GM23338 (cell line): ENCODE results near the gene CRTC1. TPM values are rescaled to one million over a fixed set of nuclear protein-coding genes. Genes with fewer than 3 reads are reported as not detected.

ENCODE experiments used
- ATAC-seq: fragments of 200-7000 bp; cut with Tn5 transposase; 3 replicates; pipeline ENCODE4 v1.9.1; 2020
- DNase-seq: peaks from one replicate; pipeline ENCODE4 v3.0.0-alpha.2; 2015; ENCODE audit warnings: low spot score
- H2AFZ ChIP-seq: fragments of 200-600 bp; sonication (generic); 2 replicates; pipeline ENCODE4 v1.8.0; 2016; ENCODE audit warnings: antibody characterized with exemption, mild to moderate bottlenecking, moderate library complexity
- H3F3A ChIP-seq: fragments of 200-600 bp; sonication (generic); replicated peaks from 2 replicates; pipeline ENCODE4 v1.8.0; 2017; ENCODE audit warnings: antibody characterized with exemption, mixed run types, low read depth
- H3K27ac ChIP-seq: fragments of 200-600 bp; sonication (generic); 2 replicates; pipeline ENCODE4 v1.6.1; 2016; ENCODE audit warnings: low read depth
- H3K27me3 ChIP-seq: fragments of 200-600 bp; sonication (generic); 2 replicates; pipeline ENCODE4 v1.8.0; 2016; ENCODE audit warnings: mild to moderate bottlenecking, mixed run types, moderate library complexity; ENCODE audit not compliant: insufficient read depth
- H3K36me3 ChIP-seq: fragments of 200-600 bp; sonication (generic); 2 replicates; pipeline ENCODE4 v1.8.0; 2016; ENCODE audit warnings: mild to moderate bottlenecking; ENCODE audit not compliant: insufficient read depth
- H3K4me1 ChIP-seq: fragments of 200-600 bp; sonication (generic); 2 replicates; pipeline ENCODE4 v1.8.0; 2016; ENCODE audit warnings: mild to moderate bottlenecking, moderate library complexity; ENCODE audit not compliant: insufficient read depth
- H3K4me2 ChIP-seq: fragments of 200-600 bp; sonication (generic); 2 replicates; pipeline ENCODE4 v1.7.1; 2017; ENCODE audit warnings: mixed run types
- H3K4me3 ChIP-seq: fragments of 200-600 bp; sonication (generic); 2 replicates; pipeline ENCODE4 v1.6.1; 2016; ENCODE audit warnings: mixed run types
- H3K79me2 ChIP-seq: fragments of 200-600 bp; sonication (generic); replicated peaks from 2 replicates; pipeline ENCODE4 v1.8.0; 2017; ENCODE audit warnings: mild to moderate bottlenecking; ENCODE audit not compliant: insufficient read depth
- H3K9me2 ChIP-seq: fragments of 200-600 bp; sonication (generic); 2 replicates; pipeline ENCODE4 v1.8.0; 2017; ENCODE audit not compliant: insufficient read depth
- H4K20me1 ChIP-seq: fragments of 200-600 bp; sonication (generic); replicated peaks from 2 replicates; pipeline ENCODE4 v1.8.0; 2017; ENCODE audit warnings: mild to moderate bottlenecking; ENCODE audit not compliant: insufficient read depth
- H3K27ac Mint-ChIP-seq: 2 replicates; pipeline ENCODE4 v1.8.0; 2020; ENCODE audit warnings: inconsistent platforms, mild to moderate bottlenecking, moderate library complexity, mixed read lengths
- H3K27me3 Mint-ChIP-seq: 3 replicates; pipeline ENCODE4 v1.8.0; 2022; ENCODE audit warnings: low read depth, mild to moderate bottlenecking, moderate library complexity, mixed read lengths, inconsistent platforms; ENCODE audit not compliant: insufficient read depth, poor library complexity
- H3K36me3 Mint-ChIP-seq: 3 replicates; pipeline ENCODE4 v1.8.0; 2021; ENCODE audit warnings: low read depth, mild to moderate bottlenecking, inconsistent platforms, moderate library complexity, mixed read lengths
- H3K4me1 Mint-ChIP-seq: 3 replicates; pipeline ENCODE4 v1.8.0; 2020; ENCODE audit warnings: mild to moderate bottlenecking, inconsistent platforms, mixed read lengths
- H3K4me3 Mint-ChIP-seq: 3 replicates; pipeline ENCODE4 v1.8.0; 2021; ENCODE audit warnings: moderate library complexity, mild to moderate bottlenecking, inconsistent platforms, mixed read lengths
- H3K9me3 Mint-ChIP-seq: 3 replicates; pipeline ENCODE4 v1.8.0; 2020; ENCODE audit warnings: moderate library complexity, mild to moderate bottlenecking, inconsistent platforms, mixed read lengths
- CREB1 ChIP-seq: fragments of 250-450 bp; sonication (Bioruptor Pico); IDR thresholded peaks from 2 replicates; pipeline ENCODE4 v1.5.0; 2020; ENCODE audit warnings: low read depth, mild to moderate bottlenecking, moderate library complexity
- CTCF ChIP-seq, 2 experiments: fragments of 200-600 bp in 1 of 2; sonication (generic) in 1 of 2; conservative IDR thresholded peaks; 2 replicates each; pipeline versions ENCODE4 v1.5.1 to v1.6.1; 2016 to 2017; ENCODE audit warnings: antibody characterized with exemption in 2 of 2, low read depth in 2 of 2, mild to moderate bottlenecking in 2 of 2, moderate library complexity in 1 of 2
- EZH2 ChIP-seq: fragments of 200-600 bp; sonication (generic); IDR thresholded peaks from one replicate; pipeline ENCODE4 v1.8.0; 2017; ENCODE audit warnings: antibody characterized with exemption, mild to moderate bottlenecking, low read depth; ENCODE audit not compliant: unreplicated experiment
- EZH2phosphoT487 ChIP-seq: fragments of 200-600 bp; sonication (generic); IDR thresholded peaks from one replicate; pipeline ENCODE4 v1.8.1; 2018; ENCODE audit warnings: antibody characterized with exemption; ENCODE audit not compliant: unreplicated experiment
- JUNB ChIP-seq: IDR thresholded peaks from one replicate; pipeline ENCODE4 v1.6.1; 2016; ENCODE audit warnings: antibody characterized with exemption; ENCODE audit not compliant: unreplicated experiment
- NANOG ChIP-seq: IDR thresholded peaks from 2 replicates; pipeline ENCODE4 v1.6.1; 2016; ENCODE audit warnings: antibody characterized with exemption, borderline replicate concordance
- REST ChIP-seq: IDR thresholded peaks from one replicate; pipeline ENCODE4 v1.6.1; 2018; ENCODE audit warnings: antibody characterized with exemption; ENCODE audit not compliant: unreplicated experiment
- STAT1 ChIP-seq: IDR thresholded peaks from one replicate; pipeline ENCODE4 v1.6.1; 2016; ENCODE audit warnings: antibody characterized with exemption; ENCODE audit not compliant: unreplicated experiment
- ZNF462 ChIP-seq: fragments of 250-450 bp; sonication (Bioruptor Pico); IDR thresholded peaks from 2 replicates; pipeline ENCODE4 v1.5.0; 2020; ENCODE audit warnings: mild to moderate bottlenecking, moderate library complexity
- polyA plus RNA-seq: library from polyadenylated mRNA; unstranded; fragments of >200 nt; fragmentation: Nextera tagmentation; extraction: Ambion mirVana; gene quantifications from 2 replicates; pipeline ENCODE4 v1.2.1, GENCODE V29; 2016
- total RNA-seq: library from RNA; depleted of rRNA; stranded (reverse); fragments of >200 nt; shearing (Covaris generic); gene quantifications from 2 replicates; pipeline ENCODE4 v1.2.3, GENCODE V29; 2014

CRTC1 gene
- total and polyA plus RNA-seq, 2 experiments from 2014 or later, result 5.4 to 8.4 TPM

GRCh38 chr19:18659281-18660050 is 24.0 kb upstream of the CRTC1 start:
- no peaks in the 10 kb centered on the region for H3K4me1 ChIP-seq
- H3K36me3 ChIP-seq, result no peaks in the 10 kb centered on the region
- H3K27me3 ChIP-seq, result no peaks in the 10 kb centered on the region
- H3K79me2 ChIP-seq, result no peaks in the 10 kb centered on the region
- peak overlapping the region; percentile 10; the same call in 1 of the 2 replicates for H3K27ac Mint-ChIP-seq
- H3F3A ChIP-seq, result 0 out of 2 replicates have a peak, but pooled peaks cover 6% of the 10 kb centered on the region
- no peak overlapping the region for H3K4me3 Mint-ChIP-seq
- peaks cover 16% of the 10 kb centered on the region for H3K27me3 Mint-ChIP-seq
- peaks cover 32% of the 10 kb centered on the region for H3K4me1 Mint-ChIP-seq
- ATAC-seq (no peak), DNase-seq (no peak)
- no peaks in the 10 kb centered on the region; the same call in 1 of the 2 replicates for H4K20me1 ChIP-seq
- TF ChIP-seq EZH2phosphoT487 (no peak), JUNB (no peak), CREB1 (CRISPR knock-in tag) (no peak), ZNF462 (CRISPR knock-in tag) (no peak), NANOG (no peak), STAT1 (no peak), REST (no peak), CTCF (conservative IDR thresholded peaks at IDR 0.05; ENCODE audit: low read depth in 2 of 2) (no peak), EZH2 (no peak)
- H3K27ac ChIP-seq, result no peak overlapping the region; the same call in 1 of the 2 replicates
- no peak overlapping the region for H2AFZ ChIP-seq
- H3K4me2 ChIP-seq, result no peak overlapping the region
- H3K4me3 ChIP-seq, result no peak overlapping the region
- H3K9me2 ChIP-seq, result 0 out of 2 replicates have a peak, but pooled peaks cover 4% of the 10 kb centered on the region
- H3K9me3 Mint-ChIP-seq, result no peaks in the 10 kb centered on the region
- no peaks in the 10 kb centered on the region; the same call in 2 of the 3 replicates for H3K36me3 Mint-ChIP-seq
